ENCODE data around the gene IFITM2. TPM values are rescaled to one million over a fixed set of nuclear protein-coding genes. Genes with fewer than 3 reads are reported as not detected.
"Not testable (repeated sequence)": the region's sequence is repeated elsewhere in the genome, so short reads cannot be mapped to it uniquely, and the experiment has no call there.

Gene IFITM2
- polyA plus RNA-seq (26.9 to 83.0 TPM (median 72.3 TPM) in 3 replicates), polyA minus RNA-seq (20.9 to 46.0 TPM (median 41.8 TPM) in 3 replicates)
- polyA plus RNA-seq (2011; ENCODE audit: low read depth), result 6.3 TPM
- 64.8 and 210 TPM in 2 replicates for polyA plus RNA-seq (2011; cell fraction: cytosol; rRNA removed)
- 42.2 and 109 TPM in 2 replicates for polyA plus RNA-seq (2011; cell fraction: nucleus; rRNA removed)
- polyA plus RNA-seq (2012; ENCODE audit: low replicate concordance), result 53.9 and 150 TPM in 2 replicates
- polyA minus RNA-seq (2011; cell fraction: cytosol; rRNA and poly(A)+ RNA removed), result 88.1 TPM
- 4.3 and 4.6 TPM in 2 replicates for polyA minus RNA-seq (2011; cell fraction: nucleus; rRNA and poly(A)+ RNA removed)

GRCh38 chr11:307766-308708 is at the start of gene IFITM2:
Gene IFITM2 (plus strand): TSS chr11:307816. CDS start chr11:308193, 377 bp downstream.
- peak within 1 kb of the TSS; percentile 20 for H2AFZ ChIP-seq (ENCODE audit: control insufficient read depth, low read length)
- DNase-seq (ENCODE audit: low read depth, low spot score); H3K27ac ChIP-seq (ENCODE audit: control insufficient read depth, insufficient read depth, low read length): not testable (repeated sequence)

GRCh38 chr11:259413-259812 is 48.2 kb upstream of the IFITM2 start:
- Histone ChIP-seq H3K27me3 (ENCODE audit: control insufficient read depth, extremely low read depth, insufficient read depth, low read length) (no peaks in the 10 kb centered on the region), H3K4me1 (ENCODE audit: control insufficient read depth, extremely low read depth, insufficient read depth, low read length) (no peaks in the 10 kb centered on the region), H3K4me2 (ENCODE audit: control insufficient read depth, extremely low read depth, insufficient read depth, low read depth, low read length) (no peak overlapping the region), H3K36me3 (ENCODE audit: control insufficient read depth in 2 of 2, extremely low read depth in 1 of 2, insufficient read depth in 2 of 2, low read length in 2 of 2) (no peaks in the 10 kb centered on the region), H3K79me2 (ENCODE audit: control insufficient read depth, insufficient read depth, low read length) (no peaks in the 10 kb centered on the region), H4K20me1 (ENCODE audit: control insufficient read depth, extremely low read depth, insufficient read depth, low read length) (no peaks in the 10 kb centered on the region), H3K9me3 (ENCODE audit: control insufficient read depth, low read depth, low read length) (no peaks in the 10 kb centered on the region), H3K4me3 (ENCODE audit: control insufficient read depth in 2 of 3, extremely low read depth in 1 of 3, insufficient read depth in 2 of 3, low read depth in 1 of 3, low read length in 3 of 3) (no peak overlapping the region), H3K27ac (ENCODE audit: control insufficient read depth, insufficient read depth, low read length) (no peak overlapping the region), H3K9ac (ENCODE audit: control insufficient read depth, extremely low read depth, insufficient read depth, low read length) (no peak overlapping the region), H3K9me1 (ENCODE audit: control insufficient read depth, extremely low read depth, insufficient read depth, low read length) (no peaks in the 10 kb centered on the region), H2AFZ (ENCODE audit: control insufficient read depth, low read length) (no peak overlapping the region)
- FAIRE-seq (no peak), DNase-seq (ENCODE audit: low read depth, low spot score) (no peak)
- dilution Hi-C loops (cut with MboI; ENCODE audit: extremely low pct_ligation_motif_present, low sequenced_read_pairs), result no loop called here
- TF ChIP-seq EZH2 (IDR thresholded peaks at IDR 0.05; ENCODE audit: low read length), result no peak
- no peak for TF ChIP-seq CTCF (optimal IDR thresholded peaks at IDR 0.05 in 1 of 3, IDR thresholded peaks at IDR 0.05 in 1 of 3, conservative IDR thresholded peaks at IDR 0.05 in 1 of 3; ENCODE audit: extremely low read depth in 1 of 3, insufficient read depth in 2 of 3, low read length in 3 of 3)

More at GRCh38 chr11:307766-308708, at the start of gene IFITM2:
- H3K9ac ChIP-seq (ENCODE audit: control insufficient read depth, extremely low read depth, insufficient read depth, low read length); H4K20me1 ChIP-seq (ENCODE audit: control insufficient read depth, extremely low read depth, insufficient read depth, low read length); H3K27me3 ChIP-seq (ENCODE audit: control insufficient read depth, extremely low read depth, insufficient read depth, low read length); dilution Hi-C loops (cut with MboI; ENCODE audit: extremely low pct_ligation_motif_present, low sequenced_read_pairs); H3K9me1 ChIP-seq (ENCODE audit: control insufficient read depth, extremely low read depth, insufficient read depth, low read length); H3K36me3 ChIP-seq (ENCODE audit: control insufficient read depth in 2 of 2, extremely low read depth in 1 of 2, insufficient read depth in 2 of 2, low read length in 2 of 2); H3K79me2 ChIP-seq (ENCODE audit: control insufficient read depth, insufficient read depth, low read length); H3K9me3 ChIP-seq (ENCODE audit: control insufficient read depth, low read depth, low read length); FAIRE-seq: not testable (repeated sequence)
- H3K4me2 ChIP-seq (ENCODE audit: control insufficient read depth, extremely low read depth, insufficient read depth, low read depth, low read length), result peak within 1 kb of the TSS; percentile 54
- H3K4me1 ChIP-seq (ENCODE audit: control insufficient read depth, extremely low read depth, insufficient read depth, low read length), result peaks cover 21% of the 10 kb centered on the region
- peak within 1 kb of the TSS in 2 of 3 experiments; percentile 30 to 37 for H3K4me3 ChIP-seq (ENCODE audit: control insufficient read depth in 2 of 3, extremely low read depth in 1 of 3, insufficient read depth in 2 of 3, low read depth in 1 of 3, low read length in 3 of 3)
